Skin of body (tissue), 2 donors: Measurements from ENCODE around the gene POU6F2. TPM values are rescaled to one million over a fixed set of nuclear protein-coding genes. Genes with fewer than 3 reads are reported as not detected.

Experiments
- DNase-seq: peaks from one replicate; lab custom pipeline; 2025; lab: John Stamatoyannopoulos, UW
- total RNA-seq: library from RNA; depleted of rRNA; stranded (reverse); fragments of >200 nt; gene quantifications from one replicate; pipeline ENCODE4 v1.2.3, GENCODE V29; 2014

POU6F2 gene
- total RNA-seq, 1 donor from 2014 or later = 0.20 TPM

GRCh38 chr7:39069031-39069430 lies 91.3 kb downstream of the POU6F2 start:
- DNase-seq = no peak

- no peak for DNase-seq
Observed at GRCh38 chr7:39069896-39070881, 92.5 kb downstream of the POU6F2 start.

DNA sequence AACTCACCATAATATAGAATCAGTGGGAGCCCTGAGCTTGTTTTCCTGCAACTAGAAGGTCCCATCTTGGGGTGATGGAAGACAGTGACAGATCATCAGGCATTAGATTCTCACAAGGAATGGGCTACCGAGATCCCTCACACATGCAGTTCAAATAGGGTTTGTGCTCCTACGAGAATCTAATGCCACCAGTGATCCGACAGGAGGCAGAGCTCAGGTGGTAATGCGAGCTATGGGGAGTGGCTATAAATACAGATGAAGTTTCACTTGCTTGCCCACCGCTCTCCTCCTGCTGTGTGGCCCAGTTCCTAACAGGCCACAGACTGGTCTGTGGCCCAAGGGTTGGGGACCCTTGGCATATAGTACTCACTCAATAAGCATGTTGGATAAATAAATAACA lies 93.4 kb downstream of the POU6F2 start:
- DNase-seq = no peak

GRCh38 chr7:39073432-39073831 lies 95.7 kb downstream of the POU6F2 start:
- no peak for DNase-seq

GRCh38 chr7:39075210-39075609 lies 97.5 kb downstream of the POU6F2 start:
- DNase-seq = no peak

DNA sequence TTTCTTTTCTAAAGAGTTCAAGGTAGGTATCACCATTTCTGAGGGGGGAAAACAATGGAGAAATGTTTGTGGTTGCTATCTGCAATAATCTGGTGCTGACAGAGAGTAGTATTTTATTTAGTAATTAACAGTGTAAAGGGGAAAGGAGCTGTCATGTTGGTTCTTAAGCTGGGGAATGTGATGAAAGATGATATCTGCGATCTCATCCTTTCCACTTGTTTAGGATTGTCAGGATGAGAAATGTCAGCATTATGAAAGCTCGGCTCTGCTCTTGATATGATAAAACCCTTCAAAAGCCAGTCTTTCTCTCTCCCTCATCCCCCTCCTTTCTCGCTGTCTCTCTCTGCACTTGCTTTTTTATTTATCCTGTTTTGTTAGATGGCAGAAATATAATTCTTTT lies 106.1 kb downstream of the POU6F2 start:
- no peak for DNase-seq

DNA sequence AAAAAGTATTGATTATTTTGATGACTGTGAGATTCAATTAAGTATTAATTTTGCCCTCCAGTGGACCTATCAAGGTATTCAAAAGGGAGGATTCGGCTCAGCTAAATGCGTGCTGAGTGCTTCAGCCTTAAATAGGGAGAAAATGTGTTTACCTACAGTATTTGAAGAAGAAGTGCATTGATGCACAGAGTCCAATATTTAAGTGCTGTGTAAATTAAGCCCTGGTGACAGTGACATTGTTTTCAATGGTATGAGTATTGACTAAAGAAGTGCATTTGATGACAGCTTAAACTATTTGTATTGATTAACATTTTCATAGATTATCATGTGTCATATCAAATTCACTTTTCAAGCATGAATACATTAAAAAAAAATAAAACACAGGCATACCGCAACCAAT lies 106.6 kb downstream of the POU6F2 start:
- no peak for DNase-seq

GRCh38 chr7:39085189-39085588 lies 107.5 kb downstream of the POU6F2 start:
- no peak for DNase-seq

- DNase-seq = no peak
Observed at GRCh38 chr7:39085590-39086049, 107.9 kb downstream of the POU6F2 start.

DNA sequence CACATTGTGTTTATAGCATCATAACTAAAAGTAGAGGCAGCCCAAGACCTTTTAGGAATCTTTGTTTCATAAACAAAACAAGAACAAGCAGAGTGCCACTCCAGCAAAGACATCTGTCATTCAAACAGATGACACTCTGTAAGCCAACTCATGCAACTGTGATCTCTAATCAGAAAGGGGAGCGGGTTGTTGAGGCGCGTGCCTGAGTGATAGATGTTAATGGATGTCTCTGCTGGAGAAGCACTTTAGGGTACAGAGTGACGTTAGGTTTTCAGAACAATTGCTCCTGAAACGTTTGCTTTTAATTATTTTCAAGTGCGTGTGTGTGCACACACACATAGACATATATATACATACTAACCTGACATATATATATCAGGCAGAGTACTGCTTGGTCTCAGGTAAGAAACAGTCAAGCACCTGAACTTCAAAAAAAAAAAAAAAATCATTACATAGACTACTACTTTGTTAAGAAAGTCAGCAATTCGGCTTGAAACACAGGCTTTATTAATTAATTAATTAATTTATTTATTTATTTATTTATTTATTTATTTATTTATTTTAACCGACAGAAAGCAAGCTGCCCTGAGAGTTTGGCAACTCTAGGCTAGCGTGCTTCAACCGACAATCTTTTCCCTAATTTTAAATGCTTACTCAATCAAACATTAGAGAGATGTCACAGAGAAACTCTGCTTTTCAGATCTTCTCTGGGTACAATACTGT lies 109.1 kb downstream of the POU6F2 start:
- DNase-seq = no peak

DNA sequence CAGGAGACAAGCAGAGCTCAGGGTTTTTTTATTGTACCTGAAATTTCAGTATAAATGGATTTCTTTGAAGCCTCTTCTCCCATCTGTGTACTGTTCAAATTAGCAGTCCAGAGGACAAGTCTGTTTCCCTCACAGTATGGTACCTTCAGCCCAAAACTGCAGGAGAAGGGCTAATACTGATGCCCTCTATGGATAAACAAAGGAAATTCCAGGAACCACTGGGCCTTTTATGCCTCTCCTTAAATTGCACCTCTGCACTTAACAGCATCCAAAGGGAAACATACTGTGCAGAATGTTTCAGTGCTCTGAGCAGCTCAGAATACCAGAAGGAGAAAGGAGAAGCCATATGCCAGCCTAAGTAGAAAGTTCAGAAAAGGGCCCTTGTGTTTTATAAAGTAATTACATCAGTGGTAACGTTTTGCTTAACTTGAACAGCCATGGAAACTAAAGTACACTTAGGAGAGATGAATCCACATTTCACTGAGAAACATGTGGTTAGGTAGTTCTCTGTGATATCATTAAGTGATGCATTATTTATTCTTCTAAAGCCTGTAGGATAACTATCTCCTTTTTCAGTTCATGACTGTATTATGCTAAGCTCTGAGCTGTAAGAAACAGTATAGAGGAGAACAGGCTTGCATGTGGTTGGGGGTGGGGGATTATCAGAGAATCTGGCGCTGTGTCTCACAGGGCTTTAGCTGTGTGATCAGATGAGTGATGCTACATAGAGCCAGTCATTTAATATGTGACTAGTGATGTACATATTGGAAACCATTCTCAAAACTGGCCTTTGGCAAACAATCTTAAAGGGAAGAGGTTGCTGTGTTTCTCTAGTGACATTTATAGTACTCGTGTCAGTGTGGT lies 111.3 kb downstream of the POU6F2 start:
- no peak for DNase-seq

GRCh38 chr7:39091145-39091544 lies 113.4 kb downstream of the POU6F2 start:
- DNase-seq = no peak

DNA sequence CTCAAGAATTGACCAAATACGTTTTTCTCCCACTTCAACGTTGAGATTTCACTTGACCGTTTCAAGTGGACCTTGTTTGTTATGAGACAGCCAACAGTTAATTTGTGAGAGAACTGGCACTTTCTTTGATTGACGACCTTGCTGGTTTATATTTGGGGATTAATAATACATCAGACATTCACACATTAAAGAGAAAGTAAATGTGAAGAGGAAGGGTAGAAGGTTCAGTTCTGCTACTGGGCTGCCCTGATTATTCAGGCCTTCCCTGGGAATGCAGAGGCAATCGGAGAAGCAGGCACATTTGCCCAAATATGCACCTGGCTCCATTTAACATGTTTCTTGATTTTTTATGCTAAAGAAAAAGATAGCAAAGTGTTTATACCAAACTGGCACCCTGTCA lies 114.1 kb downstream of the POU6F2 start:
- no peak for DNase-seq

- DNase-seq = no peak
Observed at GRCh38 chr7:39094731-39095130, 117.0 kb downstream of the POU6F2 start.

GRCh38 chr7:39095875-39096619 lies 118.3 kb downstream of the POU6F2 start:
- DNase-seq = no peak

- DNase-seq = no peak
Observed at GRCh38 chr7:39098506-39098905, 120.8 kb downstream of the POU6F2 start.

GRCh38 chr7:39099146-39099545 lies 121.4 kb downstream of the POU6F2 start:
- DNase-seq = no peak

- DNase-seq = no peak
Observed at GRCh38 chr7:39100270-39100669, 122.6 kb downstream of the POU6F2 start.

GRCh38 chr7:39102234-39102633 lies 124.5 kb downstream of the POU6F2 start:
- DNase-seq = no peak

DNA sequence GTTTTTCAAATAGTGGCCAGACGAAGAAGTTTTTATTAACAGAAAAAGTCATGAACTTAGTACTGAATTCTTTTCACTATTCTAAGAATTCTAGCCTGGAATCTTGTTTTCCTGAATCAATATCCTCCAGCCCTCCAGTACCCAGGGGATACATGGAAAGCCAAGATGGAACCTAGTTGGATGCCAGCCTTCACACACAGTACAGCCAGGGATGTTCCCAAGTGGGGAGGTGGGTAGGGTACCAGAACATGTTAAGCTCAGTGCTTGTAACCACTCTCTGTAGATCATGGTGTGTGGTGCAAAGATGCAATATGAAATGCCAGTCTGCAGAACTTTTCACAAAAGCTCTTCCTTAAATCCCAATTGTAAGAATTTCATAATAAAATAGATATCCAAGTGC lies 128.0 kb downstream of the POU6F2 start:
- DNase-seq = no peak

DNA sequence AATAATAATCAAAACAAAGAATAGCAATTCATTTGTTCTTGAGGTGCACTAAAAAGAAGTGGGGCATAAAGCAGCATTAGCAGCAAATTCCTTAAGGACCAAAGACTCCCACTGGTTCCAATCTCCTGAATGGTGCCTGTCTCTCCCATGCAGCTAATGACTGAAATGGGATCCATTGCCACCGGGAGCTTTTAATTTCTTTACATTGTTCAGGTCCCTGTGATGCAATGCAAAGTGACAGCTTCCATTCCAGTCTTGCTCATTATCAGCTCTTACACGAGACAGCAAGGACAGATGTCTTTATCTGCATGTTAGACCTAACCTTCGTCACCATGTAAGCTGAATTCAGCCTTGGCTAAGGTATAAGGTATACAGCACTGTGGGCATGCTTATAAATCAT lies 148.1 kb downstream of the POU6F2 start:
- DNase-seq = no peak
